GM19397 (cell line): Measurements from ENCODE around the gene RSAD2.
A peak's percentile ranks its signal among the peaks of the same experiment; 100 is the strongest.

Experiments used
- ATAC-seq: cut with Tn5 transposase; IDR thresholded peaks from one replicate; pipeline ENCODE4 v1.9.1; 2021; ENCODE audit warnings: mild to moderate bottlenecking, moderate library complexity; ENCODE audit not compliant: unreplicated experiment

The RSAD2 gene

DNA sequence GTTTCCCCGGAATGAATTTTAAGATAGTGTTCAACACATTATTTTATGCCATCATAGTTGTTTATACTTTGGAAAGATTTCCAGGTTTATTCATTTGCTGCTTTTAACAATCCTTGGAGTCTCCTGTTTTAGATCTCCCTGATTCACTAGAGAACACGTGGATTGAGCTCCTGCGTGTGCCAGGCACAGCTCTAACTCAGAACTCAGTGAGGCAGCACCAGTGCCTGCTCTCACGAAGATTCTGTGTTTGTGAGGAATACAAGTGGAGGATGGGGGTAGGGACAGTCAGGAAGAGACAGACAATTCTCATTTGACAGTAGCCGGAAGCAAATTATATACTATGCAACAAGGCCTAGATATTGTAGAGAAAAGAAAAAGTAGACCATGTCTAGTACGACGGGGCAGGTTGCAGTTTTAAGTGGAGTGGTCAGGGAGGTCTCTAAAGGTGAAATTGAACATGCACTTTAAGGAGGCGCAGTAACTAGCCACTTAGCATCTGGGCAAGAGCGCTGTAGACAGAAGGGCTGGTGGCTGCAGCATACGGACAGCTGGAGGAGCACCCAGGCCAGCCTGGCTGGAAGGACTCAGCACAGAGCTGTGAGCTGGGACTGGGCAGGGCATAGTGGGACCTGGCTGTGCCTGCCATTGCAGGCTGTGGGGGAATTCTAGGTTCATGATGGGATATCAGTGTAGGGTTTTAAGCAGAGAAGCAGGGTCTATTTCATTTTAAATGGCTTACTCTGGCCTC lies 63.9 kb downstream of the RSAD2 start:
- ATAC-seq, result no peak

DNA sequence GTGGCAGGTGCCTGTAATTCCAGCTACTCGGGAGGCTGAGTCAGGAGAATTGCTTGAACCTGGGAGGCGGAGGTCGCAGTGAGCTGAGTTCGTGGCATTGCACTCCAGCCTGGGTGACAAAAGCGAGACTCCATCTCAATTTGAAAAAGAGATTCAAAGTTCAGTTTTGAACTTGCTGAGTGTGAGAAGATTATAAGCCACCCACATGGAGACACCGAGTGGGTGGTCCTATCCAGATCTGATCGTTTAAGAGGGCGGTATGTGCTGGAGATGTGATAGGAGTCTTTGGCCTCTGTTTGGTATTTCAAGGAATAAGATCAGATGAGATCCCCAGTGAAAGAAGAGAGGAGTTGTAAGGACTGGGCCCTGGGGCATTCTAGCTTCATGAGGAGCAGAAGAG lies 65.3 kb downstream of the RSAD2 start:
- ATAC-seq, result no peak

DNA sequence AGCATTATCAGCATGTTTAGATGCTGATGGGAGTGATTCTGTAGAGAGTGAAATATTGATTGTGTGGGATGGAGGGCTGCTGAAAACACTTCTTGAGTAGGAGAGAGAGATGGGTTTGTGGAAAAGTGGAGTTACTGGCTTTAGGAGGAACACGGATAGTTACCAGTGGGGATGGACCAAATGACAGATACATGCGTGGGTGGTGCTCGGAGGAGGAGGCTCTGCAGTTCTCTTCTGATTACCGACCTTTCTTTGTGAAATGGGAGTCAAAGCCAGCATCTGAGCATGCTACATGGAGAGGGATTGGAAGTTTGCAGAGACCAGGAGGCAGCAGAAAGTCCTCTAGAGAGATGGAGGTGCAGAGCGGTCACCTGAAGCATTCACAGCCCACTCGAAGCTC lies 65.9 kb downstream of the RSAD2 start:
- no peak for ATAC-seq

DNA sequence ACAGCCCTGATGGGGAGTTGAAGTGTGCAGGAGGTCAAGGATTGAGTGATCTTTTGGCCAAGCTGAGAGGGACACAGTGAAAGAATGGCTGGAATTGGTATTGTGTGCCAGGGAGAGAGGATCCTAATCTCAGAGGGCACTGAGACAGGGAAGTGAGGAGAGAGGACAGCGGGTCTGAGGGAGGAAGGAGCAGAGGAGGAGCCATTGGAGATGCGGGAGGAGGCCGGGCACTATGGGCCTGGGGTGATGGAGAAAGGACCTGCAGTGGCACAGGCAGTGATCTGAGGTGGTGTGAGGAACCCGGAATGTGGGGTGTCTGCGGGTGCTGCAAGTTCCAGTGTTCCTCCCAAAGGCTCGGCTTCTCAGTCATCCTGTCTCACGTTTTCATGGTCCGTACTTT lies 66.4 kb downstream of the RSAD2 start:
- ATAC-seq, result no peak

DNA sequence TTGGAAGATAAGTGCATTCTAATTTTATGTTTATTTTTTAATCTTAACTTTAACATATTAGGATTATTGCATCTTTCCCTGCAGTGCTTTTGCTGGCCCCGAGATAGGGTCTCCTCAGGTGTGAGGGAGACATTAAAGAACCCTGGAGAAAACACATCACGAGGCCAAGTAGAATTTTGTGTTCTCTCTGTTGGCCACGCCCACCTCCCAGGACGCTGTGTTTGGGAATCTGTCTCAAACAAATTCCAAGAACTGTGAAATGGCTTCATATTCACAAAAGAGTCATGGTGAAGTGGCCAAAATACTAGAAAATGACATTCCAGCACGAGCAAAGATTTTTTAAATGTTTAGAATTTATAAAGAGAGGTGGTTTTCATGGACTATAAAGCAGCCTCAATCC lies 67.0 kb downstream of the RSAD2 start:
- ATAC-seq, result no peak

DNA sequence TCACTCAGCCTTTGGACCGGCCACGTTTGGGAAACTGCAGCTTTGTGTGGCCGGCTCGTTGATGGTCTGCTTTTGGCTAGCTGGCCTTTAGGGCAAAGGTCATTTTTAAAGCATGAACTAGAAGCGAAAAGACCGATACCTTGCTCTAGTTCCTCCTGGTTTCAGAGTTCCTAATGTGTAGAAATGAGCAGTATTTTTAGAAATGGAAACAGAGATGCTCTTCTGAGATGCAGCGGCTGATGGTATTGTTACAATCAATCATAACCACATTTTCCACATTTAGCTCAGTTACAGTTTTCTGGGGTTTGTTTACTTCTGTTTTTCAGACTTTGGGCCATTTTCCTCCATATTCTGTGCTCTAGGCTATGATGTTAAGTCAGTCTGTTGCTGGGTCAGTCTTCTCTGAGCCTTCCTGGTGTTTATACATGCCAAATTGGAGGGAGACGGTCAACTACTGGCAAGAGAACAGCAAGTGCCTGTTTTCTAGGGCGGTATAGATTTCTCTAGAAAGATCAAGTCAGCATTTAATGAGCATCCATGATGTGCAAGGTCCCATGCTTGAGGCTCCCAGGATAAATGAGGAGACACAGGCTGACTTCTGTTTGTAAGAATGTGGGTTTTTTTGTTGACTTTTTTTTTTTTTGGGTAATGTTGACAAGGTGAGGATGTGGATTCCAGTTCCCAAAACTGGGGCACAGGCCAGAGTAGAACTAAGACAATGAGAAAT lies 67.7 kb downstream of the RSAD2 start:
- peak; percentile 87 for ATAC-seq

DNA sequence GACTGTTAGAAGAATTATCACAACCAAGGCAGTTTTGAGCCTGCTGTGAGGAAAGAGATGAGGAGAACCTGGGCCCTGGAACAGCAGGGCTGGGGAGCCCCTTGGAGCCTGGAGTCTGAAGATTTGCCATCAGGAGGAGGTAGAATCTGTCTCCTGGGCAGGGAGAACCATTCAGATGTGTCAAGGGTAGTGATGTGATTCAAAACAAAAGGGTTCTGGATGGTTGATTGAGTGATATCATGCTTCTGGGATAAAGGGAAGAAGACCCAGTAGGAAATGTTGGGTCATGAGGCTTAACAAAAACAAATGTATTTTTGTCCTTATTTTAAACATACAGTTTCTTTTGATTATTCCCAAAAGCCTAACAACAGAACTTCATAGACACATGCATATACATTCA lies 68.2 kb downstream of the RSAD2 start:
- ATAC-seq, result no peak

DNA sequence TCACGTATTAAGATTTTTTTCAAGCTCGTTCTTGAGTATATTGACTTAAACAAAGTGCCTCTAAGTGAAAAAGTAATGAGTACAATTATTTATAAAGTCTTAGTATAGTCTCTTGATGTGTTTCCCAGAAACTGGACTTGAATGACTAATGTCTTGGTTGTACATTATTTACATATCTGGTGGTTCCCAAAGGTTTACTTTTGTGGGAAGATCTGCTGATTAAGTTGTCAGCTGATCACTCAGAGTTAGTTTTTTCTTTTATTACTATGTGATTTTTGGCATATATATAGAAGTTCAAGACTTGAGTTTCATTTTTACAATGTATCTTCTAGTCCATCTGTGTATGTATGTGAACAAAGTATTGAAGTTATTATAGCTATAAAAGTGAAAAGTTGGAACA lies 69.1 kb downstream of the RSAD2 start:
- no peak for ATAC-seq
